CD4-positive, alpha-beta T cell treated with Interleukin-15 for 1 hour (primary cell): ENCODE measurements around the gene TMEM184A.
A peak's percentile ranks its signal among the peaks of the same experiment; 100 is the strongest.

Experiments
- DNase-seq: peaks from one replicate; pipeline ENCODE4 v3.0.0-alpha.2; 2020

Gene TMEM184A

DNA sequence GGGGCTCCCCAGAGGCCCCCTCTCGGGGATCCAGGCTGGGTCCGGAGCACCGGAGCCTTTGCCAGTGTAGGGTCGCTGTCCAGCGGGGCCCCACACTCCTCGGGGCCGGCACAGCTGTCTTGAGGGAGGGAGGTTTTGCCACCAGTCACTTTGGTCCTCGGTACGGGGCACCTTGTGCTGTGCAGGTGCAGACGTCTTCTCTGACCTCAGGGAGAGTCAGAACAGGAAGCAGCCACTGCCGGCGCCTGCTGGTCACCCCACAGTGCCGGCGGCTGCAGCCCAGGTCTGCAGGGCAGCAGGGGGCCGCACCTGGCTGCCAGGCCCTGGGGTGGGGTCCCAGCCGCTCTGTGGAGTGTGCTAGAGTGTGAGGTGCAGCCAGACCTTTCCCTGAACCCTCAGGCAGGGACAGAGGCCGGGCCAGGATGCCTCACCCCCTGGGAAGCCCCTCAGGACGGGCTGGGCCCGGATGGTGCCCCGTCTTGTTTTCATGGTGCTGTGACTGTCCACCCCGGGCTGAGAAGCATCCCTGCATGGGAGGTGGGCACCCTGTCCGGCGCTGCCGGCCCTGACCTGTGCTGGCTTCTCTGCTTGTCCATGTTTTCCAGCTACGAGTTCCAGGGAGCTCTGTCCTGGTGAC, 17.3 kb downstream of the TMEM184A start:
- DNase-seq: no peak

DNA sequence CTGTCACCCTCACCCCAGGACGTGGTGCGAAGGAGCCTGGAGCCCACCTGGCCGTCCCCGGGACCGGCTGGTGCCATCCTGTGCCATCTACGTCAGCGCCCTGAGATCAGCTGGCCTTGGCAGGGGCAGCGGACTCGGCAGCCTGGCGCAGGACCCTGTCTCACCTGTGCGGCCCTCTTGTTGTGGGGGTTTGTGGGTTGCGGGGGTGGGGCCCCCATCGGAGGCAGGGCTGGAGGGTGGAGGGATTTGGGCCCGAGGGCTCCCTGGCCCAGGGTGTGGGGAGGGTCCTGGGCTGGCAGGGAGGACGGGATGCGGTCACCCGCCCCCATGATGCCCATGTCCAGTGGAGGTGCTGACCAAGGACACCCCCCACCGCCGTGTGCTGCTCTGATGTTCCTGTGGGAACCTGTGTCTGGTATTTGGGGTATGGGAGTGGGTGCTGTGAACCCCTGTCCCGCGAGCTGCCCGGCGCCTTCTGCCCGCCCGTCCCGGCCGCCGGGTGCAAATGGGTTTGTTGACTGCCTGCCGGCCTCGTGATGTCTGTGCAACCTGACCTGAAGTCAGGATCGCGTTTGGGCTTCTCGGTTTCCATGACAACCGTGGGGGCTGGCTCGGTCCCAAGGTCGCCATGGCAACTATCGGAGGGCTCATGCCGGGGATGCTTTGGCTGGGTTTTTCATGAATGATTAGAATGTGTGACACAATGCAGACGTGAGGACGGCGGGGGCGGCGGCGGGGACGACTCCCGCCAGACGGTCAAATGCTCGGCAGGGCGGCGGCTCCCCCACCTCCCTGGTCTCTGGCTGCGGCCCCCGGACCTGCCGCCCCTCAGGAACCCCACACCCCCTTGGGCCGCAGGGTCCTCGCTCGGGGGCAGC, 18.2 kb downstream of the TMEM184A start:
- no peak for DNase-seq

DNA sequence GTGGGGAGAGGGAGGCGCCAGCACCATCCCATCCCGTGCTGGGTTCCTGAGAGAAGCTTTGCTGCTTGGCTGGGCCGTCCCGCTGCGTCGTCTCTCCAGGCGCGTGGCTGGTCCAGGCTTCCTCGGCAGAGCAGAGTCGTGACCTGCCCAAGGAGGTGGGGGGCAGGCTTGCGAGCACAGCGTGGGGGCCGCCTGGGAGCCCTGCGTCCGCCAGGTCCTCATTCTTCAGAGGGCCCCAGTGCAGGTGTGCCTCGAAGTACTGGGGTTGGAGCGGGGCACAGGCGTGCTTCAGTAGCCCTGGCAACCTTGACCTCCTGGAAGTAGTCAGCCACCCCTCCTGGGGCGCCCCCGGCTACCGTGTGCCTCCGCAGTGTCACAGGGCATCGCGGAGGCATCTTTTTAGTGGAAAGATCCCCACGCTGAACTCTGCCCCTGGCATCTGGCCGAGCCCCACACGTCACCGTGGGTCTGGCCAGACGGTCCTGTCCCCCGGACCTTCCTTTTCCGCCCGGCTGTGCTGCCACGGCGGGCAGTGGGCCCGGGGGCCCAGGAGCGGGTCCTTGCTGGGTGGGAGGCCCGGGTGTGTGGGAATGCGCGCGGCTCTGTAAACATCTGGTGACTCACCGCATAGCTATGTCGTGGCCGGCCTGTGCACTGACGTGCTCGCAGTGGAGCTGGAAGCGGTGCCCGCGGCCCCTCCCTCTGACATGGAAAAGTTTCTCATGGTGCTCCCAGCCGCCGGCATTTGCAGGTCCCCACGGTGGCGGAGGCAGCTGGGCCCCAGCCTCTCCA, 19.1 kb downstream of the TMEM184A start:
- DNase-seq: no peak

- no peak for DNase-seq
These were observed 19.6 kb downstream of the TMEM184A start for GRCh38 chr7:1536455-1536742.

GRCh38 chr7:1535701-1536454, 20.1 kb downstream of the TMEM184A start:
- DNase-seq: no peak

DNA sequence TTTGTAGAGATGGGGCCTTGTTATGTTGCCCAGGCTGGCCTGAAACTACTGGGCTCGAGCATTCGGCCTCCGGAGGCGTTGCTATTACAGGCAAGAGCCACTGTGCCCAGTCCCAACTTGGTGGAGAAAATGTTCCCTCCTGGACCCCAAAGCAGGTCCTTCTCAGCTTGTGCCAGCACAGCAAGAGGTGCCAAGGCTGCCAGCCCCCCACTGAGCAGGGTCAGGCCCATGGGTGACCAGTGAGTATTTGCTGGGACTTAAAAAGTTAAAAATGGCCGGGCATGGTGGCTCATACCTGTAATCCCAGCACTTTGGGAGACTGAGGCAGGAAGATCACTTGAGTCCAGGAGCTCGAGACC, 20.9 kb downstream of the TMEM184A start:
- no peak for DNase-seq

DNA sequence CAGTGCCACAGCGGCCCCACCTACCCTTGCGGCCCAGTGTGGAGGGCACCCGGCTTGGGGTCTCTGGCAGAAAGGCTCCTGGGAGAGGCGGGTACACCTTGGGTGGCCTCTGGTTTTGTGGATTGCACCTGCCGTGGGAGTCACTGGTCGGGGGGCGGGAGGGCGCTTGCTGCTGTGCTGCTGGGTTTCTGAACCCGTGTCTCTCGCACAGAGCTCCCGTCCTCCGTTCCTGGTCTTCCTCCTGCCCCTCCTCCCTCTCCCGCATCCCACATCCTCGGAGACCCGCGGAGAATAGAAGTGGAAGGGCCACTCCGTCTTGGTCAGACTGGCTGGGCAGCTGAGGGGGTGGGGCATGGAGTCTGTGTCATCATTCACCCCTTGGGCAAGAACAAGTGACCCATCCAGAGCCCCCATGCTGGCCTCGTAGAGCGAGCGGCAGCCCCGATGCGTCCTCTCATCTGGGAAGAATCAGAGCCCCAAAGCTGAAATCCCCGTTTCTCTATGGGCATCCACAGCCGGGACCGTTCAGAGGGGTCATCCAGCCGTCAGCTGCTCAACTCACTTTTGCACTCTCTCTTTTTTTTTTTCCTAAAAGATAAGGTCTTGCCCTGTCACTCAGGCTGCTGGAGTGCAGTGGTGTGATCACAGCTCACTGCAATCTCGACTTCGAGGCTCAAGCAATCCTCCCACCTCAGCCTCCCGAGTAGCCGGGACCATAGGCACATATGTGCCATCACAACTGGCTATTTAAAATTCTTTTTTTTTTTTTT, 21.5 kb downstream of the TMEM184A start:
- no peak for DNase-seq

- DNase-seq: peak; percentile 61
These were observed 22.3 kb downstream of the TMEM184A start for GRCh38 chr7:1533547-1534329.

- DNase-seq: no peak
These were observed 22.8 kb downstream of the TMEM184A start for GRCh38 chr7:1533255-1533546.

DNA sequence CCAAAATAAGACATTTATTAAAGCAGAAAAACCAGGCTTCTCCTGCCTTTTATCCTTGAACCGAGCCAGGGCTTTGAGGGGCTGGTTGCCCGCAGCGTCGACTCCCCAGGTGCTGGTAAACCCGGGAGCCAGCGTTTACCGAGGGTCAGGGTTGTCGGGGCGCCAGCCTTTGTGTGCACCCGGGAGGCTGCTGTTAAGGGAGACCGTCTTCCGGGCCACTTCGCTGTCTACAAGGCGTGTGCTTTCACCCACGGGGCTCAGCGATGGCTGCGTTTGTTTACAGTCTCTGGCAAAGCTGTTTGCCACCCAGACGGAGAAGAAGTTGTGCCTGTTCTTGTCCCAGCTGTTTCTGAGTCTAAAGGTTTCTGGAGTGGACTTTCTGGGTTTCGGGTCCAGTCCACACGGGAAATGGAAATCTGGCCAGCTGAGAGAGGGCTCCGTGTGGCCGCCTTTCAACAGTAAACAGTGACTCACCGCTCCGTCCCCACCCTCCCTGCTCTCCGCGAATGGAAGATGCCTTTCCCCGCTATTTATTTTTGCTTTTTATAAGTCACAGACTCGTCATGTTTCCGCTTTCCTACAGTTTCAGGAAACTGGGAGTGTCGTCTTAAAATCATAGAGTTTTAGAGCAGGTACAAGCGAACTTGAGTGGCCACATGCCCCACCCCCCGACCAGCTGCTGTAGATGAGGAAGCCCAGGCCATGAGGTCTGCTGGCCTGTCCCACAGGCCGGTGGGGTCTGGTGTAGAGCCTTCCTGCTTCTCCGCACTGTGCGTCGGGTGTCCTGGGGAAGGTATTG, 23.4 kb downstream of the TMEM184A start:
- peak; percentile 79 for DNase-seq

GRCh38 chr7:1531979-1532455, 24.0 kb downstream of the TMEM184A start:
- no peak for DNase-seq

DNA sequence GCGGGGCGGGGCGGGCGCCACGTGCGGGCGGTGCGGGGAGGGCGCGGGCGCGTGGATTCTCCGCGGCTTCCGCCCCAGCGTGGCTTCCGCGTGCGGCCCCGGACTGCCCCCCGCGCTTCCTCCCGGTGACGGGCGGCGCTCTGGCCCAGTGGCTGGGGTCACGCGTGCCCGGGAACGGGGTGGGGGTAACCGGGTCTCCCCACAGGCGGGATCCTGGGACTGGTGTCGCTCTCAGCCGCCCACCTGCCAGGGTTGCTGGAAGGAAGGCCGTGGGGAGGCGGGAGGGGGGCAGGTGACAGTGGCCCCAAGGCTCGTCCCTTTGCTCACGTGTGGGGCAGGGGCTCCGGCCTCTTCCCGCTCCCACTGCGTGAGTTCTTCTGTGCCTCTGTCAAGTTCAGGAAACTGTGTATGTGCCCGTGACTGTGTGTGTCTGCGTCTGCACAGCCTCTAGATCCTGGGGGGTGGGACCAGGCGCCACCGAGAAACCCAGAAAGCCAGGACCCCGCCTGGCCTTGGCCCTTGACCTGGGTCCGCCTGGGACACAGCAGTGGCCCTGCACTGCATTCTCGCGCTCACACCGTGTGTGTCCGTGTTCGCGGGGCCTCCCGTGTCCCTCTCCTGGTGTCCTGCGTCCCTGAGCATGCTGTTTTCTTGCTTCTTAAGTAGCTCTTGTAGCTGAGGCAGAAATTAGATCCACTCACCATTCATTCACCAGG, 24.6 kb downstream of the TMEM184A start:
- peak; percentile 47 for DNase-seq

DNA sequence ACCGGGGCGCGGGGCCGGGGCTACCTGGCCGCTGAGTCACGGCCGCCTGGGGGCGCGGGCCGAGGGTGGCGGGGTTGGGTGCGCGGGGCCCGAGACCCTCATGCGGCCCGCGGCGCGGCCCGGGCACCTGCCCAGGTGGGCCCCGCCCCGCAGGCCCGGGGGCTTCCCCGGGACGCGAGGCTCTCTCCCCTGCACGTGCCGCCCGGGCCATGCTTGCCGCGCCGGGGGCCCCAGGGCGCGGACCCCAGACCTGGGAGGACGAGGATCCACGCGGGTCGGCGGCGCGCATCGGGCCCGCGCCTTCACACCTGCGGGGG, 25.1 kb downstream of the TMEM184A start:
- DNase-seq: no peak

- no peak for DNase-seq
These were observed 26.5 kb downstream of the TMEM184A start for GRCh38 chr7:1529383-1530116.

- DNase-seq: no peak
These were observed 29.7 kb downstream of the TMEM184A start for GRCh38 chr7:1526271-1526754.

DNA sequence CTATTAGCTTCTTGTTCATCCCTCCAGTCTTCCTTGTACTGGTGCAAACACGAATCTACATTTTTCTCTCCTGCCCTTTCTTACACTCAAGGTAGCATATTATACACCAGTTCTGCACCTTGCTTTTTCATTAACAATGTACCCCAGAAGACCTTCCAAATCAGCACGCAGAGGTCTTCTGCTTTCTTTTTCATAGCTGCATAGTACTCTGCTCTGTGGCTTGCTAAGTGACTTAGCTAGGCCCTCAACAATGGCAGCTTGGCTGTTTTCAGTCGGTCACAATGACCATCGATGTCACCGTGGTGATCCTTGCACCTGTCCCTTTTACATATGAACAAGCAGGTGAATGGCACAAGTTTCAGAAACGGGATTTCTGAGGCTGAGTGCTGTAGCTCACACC, 30.6 kb downstream of the TMEM184A start:
- DNase-seq: no peak

DNA sequence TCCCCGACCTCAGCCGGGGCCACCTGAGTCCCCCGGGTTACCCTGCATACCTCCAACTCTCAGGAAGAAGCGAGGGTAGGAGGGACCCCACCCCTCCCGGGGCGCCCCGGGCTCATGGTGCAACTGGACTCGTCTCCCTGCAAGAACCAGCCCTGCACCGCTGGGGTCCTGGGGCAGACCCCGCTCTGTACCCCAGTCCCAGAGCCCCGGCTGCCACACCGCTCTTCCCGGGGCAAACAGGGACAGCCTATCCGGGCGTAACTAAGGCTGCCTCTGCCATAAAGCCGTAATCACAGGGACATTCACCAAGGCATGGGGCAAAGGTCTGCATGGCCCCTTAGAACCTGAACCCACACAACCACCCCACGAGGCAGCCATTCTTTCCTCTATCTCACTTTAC, 32.2 kb downstream of the TMEM184A start:
- no peak for DNase-seq

DNA sequence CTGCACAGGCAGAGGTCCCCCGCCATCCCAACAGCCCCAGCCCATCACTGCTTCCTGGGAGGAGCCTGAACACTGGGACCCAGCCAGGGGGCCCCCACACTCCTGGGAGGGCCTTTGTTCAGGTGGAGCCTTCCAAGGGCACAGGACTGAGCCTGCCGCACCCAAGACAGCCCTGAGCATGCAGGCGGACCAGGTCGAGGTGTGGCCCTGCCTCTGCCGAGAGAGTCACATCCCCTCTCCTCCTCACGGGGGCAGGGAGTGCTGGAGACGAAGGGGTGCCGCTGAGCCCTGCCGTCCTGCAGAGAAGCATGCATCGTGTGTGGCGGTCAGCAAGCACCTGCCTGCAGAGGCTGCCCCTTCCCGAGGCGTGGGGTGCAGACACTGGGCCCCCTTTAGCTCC, 32.8 kb downstream of the TMEM184A start:
- no peak for DNase-seq

DNA sequence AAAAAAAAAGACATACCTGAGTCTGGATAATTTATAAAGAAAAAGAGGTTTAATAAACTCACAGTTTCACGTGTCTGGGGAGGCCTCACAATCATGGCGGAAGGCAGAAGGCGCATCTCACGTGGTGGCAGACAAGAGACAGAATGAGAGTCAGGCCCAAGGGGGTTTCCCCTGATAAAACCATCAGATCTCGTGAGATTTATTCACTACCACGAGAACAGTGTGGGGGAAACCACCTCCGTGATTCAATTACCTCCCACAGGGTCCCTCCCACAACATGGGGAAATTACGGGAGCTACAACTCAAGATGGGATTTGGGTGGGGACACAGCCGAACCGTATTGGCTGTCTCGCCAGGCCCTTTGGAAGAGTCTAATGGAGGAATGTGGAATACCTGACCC, 34.5 kb downstream of the TMEM184A start:
- DNase-seq: no peak
